GM10248 (cell line): ENCODE results near the gene SLC13A3.

Source experiments
- CTCF ChIA-PET: fragments of 300-600 bp; sonication (Branson Sonifier 250); formaldehyde crosslinking; extraction: SDS; loops from one replicate; lab custom pipeline; 2021; ENCODE audit warnings: antibody characterized with exemption; lab: Yijun Ruan, JAX
- POLR2A ChIA-PET: fragments of 350-650 bp; sonication (Branson Sonifier 250); formaldehyde crosslinking; extraction: SDS; loops from one replicate; lab custom pipeline; 2020; ENCODE audit warnings: antibody characterized with exemption; lab: Yijun Ruan, JAX
- DNase-seq: peaks from one replicate; pipeline ENCODE4 v3.0.0; 2012; ENCODE audit errors: extremely low spot score
- TF ChIP-seq, protein P1 (sequence below): IDR thresholded peaks from 2 replicates; pipeline ENCODE4 v1.5.1; 2012; ENCODE audit warnings: mild to moderate bottlenecking, low read depth; ENCODE audit errors: extremely low read depth, missing control alignments, control extremely low read depth

The SLC13A3 gene

DNA sequence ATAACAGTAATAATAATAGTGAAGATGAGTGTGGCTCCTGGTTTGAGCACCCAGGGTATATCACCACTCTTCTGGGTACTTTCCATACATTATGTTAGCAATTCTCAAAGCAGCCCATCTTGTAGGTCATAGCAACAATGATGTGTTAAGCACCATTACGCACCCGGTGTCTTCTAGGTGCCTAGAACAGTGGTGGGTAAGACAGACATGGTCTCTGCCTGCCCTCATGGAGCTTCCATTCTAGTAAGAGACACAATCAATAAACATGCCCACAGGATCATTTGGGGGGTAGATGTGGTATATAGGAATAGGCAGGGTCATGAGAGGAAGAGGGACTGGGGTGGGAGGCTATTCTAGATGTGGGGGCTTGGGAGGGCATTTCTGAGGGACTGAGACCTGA lies 79.8 kb downstream of the SLC13A3 start:
- DNase-seq: no peak
- TF ChIP-seq, protein P1, sequence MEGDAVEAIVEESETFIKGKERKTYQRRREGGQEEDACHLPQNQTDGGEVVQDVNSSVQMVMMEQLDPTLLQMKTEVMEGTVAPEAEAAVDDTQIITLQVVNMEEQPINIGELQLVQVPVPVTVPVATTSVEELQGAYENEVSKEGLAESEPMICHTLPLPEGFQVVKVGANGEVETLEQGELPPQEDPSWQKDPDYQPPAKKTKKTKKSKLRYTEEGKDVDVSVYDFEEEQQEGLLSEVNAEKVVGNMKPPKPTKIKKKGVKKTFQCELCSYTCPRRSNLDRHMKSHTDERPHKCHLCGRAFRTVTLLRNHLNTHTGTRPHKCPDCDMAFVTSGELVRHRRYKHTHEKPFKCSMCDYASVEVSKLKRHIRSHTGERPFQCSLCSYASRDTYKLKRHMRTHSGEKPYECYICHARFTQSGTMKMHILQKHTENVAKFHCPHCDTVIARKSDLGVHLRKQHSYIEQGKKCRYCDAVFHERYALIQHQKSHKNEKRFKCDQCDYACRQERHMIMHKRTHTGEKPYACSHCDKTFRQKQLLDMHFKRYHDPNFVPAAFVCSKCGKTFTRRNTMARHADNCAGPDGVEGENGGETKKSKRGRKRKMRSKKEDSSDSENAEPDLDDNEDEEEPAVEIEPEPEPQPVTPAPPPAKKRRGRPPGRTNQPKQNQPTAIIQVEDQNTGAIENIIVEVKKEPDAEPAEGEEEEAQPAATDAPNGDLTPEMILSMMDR: no peak
- POLR2A ChIA-PET: no interaction called here
- CTCF ChIA-PET: interaction anchor here (1.0 kb wide), 1 partner anchor 9 kb away, joined by 3 read pairs; no protein-coding TSS in a partner anchor

- CTCF ChIA-PET: interaction anchor here (1.0 kb wide), 1 partner anchor 9 kb away, joined by 3 read pairs; no protein-coding TSS in a partner anchor
- POLR2A ChIA-PET: no interaction called here
- no peak for DNase-seq
- TF ChIP-seq, protein P1: no peak
Observed at GRCh38 chr20:46570956-46571355, 80.3 kb downstream of the SLC13A3 start.

- ChIA-PET POLR2A (no interaction called here), CTCF (no interaction called here)
- DNase-seq: no peak
- TF ChIP-seq, protein P1: no peak
Observed at GRCh38 chr20:46569961-46570360, 81.3 kb downstream of the SLC13A3 start.

GRCh38 chr20:46568570-46569129 lies 82.6 kb downstream of the SLC13A3 start:
- TF ChIP-seq, protein P1: no peak
- DNase-seq: no peak
- CTCF ChIA-PET: interaction anchor here (0.8 to 1.3 kb wide), 2 partner anchors 19 to 262 kb away, joined by 3 read pairs; no protein-coding TSS in a partner anchor
- POLR2A ChIA-PET: no interaction called here

DNA sequence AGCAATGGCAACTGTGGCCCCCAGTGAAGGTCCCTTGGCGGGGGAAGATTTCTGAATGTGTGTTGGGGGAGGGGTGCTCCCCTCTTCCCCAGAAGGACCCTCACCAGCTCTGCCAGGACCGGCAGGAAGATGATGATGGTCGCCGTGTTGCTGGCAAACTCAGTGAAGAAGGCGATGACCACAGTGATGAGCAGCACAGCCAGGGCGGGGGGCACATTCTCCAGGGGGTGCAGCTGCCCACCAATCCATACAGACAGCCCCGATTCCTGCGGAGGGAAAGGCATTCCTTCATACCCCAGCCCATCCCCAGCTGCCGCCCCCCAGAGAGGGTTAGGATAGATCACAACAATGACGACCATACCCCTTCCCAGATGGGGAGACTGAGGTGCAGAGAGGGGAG lies 85.1 kb downstream of the SLC13A3 start:
- POLR2A ChIA-PET: no interaction called here
- TF ChIP-seq, protein P1: no peak
- DNase-seq: no peak
- CTCF ChIA-PET: interaction anchor here (1.1 kb wide), 1 partner anchor 10 kb away, joined by 3 read pairs; no protein-coding TSS in a partner anchor

GRCh38 chr20:46564241-46564957 lies 86.9 kb downstream of the SLC13A3 start:
- CTCF ChIA-PET: interaction anchor here (0.8 to 1.7 kb wide), 7 partner anchors 9 to 36 kb away, joined by 3 to 13 read pairs (median 4); partner anchors contain the start of gene OCSTAMP
- TF ChIP-seq, protein P1: no peak
- no peak for DNase-seq
- POLR2A ChIA-PET: no interaction called here
